HG03066 (cell line): ENCODE measurements around the gene ZDHHC7.
A peak's percentile ranks its signal among the peaks of the same experiment; 100 is the strongest.

Experiments
- ATAC-seq: cut with Tn5 transposase; IDR thresholded peaks from one replicate; pipeline ENCODE4 v1.9.1; 2021; ENCODE audit warnings: low read depth; ENCODE audit not compliant: unreplicated experiment

The ZDHHC7 gene

DNA sequence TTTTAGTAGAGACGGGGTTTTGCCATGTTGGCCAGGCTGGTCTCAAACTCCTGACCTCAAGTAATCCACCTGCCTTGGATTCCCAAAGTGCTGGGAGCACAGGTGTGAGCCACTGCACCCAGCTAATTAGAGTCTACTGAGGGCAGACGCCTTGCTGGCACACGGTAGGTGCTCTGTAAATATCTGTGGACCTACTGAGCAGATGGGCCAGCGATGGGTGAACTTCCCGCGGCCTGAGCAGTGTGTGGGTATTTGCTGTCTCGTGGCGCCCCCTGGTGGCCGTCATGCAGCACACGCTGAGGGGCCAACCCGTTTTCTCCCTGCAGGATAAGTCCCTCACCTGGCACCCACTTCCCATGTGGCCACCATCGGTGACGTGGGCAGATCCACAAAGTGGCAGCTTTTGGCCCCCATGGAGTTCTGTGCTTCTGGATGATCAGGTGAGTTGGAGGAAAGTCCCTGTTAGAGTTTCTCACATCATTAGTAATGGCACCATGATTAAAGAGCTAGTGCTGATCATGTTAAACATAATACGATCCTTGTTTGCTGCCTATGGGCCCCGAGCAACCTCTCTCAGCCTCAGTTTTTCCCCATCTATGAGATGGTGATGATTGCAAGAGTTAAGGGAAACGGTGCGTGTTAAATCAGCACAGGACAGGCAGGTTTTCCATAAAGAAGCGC lies 40.7 kb downstream of the ZDHHC7 start:
- ATAC-seq: peak; percentile 71

DNA sequence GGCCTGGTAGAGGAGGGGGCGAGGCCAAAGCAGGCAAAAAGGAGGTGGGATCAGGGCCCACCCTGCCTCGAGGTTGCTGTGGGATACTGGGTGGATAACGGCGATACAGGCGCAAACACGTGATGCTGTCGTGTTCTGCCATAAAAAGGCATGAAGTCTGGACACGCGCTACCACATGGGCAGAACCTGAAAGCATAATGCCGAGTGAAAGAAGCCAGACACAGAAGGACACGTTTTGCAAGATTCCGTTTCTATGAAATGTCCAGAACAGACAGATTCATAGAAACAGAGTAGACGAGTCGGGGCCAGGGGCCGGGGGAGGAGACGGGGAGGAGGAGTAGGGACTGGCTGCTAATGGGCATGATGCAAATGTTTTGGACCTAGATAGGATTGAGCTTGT lies 43.5 kb downstream of the ZDHHC7 start:
- no peak for ATAC-seq

DNA sequence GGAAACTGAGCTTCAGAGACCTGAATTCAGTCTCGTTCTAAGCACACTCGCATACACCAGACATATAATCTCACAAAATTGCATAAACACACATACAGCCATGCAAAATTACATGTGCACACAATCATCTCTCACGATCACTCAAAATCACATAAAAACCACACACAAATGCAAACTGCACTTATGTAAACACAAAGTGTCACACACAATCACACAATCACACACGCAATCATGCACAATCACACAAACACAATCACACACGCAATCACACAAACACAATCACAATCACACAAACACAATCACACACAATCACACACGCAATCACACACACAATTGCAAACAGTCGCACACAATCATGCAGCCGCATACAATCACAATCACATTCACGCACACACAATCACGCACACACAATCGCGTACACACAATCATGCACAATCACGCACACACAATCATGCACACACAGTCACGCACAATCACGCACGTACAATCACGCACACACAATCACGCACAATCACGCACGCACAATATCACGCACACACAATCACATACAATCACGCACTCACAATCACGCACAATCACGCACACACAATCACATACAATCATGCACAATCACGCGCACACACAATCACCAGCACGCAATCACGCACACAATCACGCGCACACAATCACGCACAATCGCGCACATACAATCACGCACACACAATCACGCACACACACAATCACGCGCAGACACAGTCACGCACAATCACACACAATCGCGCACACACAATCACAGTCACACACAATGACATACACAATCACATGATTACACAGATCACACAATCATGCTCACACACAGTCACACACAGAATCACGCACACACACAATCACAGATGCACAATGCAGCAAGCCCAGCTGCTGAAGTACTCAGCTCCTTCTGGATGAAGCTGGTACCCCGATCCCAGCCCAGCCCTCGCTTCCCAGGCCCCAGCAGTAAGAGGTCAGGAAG lies 45.6 kb downstream of the ZDHHC7 start:
- no peak for ATAC-seq

DNA sequence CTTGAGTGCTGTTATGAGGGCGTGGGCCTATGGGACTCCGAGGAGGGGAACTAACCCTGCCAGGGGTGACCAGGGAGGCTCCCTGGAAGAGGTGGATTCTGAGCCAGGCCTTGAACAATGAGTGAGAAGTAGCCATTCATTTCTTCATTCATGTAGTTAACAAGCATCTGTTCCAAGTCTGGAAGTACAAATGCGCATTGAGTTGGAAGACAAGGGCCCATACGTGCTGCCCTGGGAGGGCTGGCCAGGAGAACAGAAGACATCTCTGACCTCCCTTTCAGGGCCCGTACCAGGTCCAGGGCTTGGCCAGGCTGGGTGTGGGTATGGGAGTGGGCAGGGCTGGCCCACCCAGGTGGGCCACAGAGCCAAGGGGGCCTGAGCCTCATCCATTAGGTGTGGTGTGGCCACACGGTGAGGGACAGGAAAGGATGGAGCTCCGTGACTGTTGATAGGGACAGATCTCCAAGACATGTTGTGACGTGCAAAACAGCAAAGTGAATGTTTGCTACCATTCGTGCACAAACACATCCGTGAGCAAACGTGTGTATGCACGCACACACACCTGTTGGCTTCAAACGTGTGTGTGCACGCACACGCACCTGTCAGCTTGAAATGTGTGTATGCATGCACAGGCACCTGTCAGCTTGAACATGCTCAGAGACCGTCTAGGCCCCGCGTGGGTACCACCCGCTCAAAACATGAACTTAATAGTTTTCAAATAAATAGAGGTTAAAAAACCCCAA lies 46.8 kb downstream of the ZDHHC7 start:
- no peak for ATAC-seq

DNA sequence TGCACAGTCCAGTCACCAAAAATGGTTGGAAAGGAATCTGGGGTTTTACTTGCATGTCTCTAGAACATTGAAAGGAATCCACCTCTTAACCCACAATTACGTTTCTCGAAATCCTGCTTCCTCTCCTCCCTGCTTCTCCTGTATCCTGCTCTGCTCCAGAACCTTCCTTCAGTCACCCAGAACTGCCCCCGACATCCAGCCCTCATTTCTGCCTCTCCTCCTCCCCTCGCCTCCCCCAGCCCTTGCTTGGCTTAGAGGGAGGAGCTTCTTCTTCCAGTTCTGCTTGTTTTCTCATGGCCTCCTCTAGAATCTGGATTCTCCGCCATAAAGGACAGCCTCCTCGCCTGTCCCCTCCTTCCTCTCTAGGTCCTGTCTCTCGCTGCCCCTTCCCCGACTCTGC lies 48.3 kb downstream of the ZDHHC7 start:
- no peak for ATAC-seq

DNA sequence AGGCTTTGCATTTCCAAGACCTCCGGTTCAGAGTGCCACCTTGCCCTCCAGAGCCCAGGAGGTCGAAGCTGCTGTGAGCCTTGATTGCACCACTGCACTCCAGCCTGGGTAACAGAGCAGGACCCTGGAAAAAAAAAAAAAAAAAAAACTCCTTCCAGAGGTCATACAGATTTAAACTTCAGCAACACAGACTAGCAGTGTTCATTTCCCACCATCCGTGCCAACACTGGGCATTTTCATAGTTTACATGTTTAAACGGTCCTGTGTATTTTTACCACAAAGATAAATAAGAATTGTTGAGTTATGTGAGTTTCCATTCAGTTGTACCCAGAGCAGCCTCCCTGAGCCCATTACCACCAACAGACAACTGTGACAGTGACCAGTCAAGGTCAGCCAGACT lies 50.4 kb downstream of the ZDHHC7 start:
- ATAC-seq: no peak

DNA sequence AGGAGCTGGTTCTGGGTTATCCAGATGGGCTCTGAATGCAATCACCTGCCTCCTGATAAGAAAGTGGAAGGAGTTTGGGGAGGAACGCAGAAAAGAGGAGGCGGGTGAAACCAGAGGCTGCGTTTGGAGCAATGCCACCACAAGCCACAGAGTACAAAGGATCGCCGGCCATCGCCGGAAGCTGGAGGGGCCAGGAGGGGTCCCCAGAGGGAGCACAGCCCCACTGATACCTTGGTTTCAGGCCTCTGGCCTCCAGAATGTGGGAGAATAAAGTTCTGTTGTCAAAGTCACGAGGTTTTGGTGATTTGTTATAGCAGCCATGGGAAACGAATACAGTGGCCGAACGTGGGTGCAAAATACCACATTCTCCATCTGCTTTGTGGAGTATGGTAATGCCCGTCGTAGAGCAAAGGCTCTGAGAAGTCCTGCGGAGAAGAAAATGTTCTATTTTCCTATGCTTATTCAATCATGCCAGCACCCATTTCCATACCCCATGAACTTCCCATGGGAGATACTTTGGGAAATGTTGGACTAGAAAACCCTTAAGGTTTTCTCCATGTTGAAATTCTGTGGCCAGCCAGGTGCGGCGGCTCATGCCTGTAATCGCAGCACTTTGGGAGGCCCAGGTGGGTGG lies 51.4 kb downstream of the ZDHHC7 start:
- ATAC-seq: no peak

DNA sequence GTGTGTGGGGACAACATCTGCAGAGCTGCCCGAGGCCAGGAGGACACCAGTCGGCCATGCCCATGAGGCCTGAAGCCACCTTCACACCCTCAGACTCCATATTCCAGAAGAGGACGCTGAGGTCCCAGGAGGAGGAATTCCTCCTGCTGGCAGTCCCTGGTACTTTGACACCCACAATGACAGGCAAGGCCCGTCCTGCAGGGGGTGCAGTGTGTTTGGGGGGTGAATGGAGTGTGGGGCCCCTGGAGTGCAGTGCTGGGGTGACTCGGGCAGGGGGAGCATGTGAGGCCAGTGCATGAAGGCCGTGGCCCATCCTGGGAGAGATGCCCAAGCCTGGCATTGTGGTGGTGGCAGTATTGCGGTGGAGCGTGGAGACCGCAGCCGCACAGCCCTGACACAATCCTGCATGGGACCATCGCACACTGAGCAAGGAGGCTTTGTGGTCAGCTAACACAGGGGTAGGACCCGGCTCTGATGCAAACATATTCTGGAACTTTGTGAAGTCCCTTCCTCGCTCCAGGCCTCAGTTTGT lies 52.2 kb downstream of the ZDHHC7 start:
- no peak for ATAC-seq

DNA sequence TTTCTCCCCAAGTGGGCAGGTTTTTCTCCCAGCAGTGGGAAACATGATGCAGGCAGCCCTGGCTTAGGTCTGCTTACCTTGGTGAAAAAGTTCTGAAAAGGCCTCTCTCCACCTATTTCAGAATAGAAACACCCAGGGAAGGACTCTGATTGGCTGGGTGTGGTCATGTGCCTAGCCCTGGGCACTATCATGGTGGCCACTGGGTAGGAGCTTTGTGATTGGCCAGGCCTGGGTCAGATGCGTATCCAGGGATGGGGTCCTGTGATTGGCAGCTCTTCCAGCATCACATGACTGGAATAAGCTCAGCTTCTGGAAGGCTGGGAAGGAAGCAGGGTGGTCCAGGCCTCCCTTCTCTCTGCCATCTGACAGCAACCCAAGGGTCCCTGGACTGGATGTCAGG lies 53.5 kb downstream of the ZDHHC7 start:
- no peak for ATAC-seq

DNA sequence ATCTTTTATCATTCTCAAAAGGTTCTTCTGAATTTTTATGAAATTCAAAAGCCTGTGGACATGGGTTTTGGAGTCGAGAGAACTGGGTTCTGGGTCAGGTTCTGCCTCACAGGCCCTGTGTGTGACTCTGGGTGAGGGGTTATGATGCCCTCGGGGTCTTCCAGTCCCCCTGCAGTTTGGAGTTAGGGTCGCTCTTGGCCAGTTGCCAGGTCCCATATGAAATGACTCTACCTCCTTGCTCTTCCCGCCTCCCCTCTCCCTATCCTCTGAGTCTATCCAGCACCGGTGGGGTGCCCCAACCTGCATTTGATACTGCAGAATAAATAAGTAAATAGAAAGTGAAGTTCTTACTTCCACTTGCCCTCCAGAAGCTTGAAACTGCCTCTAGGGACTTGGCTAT lies 54.1 kb downstream of the ZDHHC7 start:
- no peak for ATAC-seq

DNA sequence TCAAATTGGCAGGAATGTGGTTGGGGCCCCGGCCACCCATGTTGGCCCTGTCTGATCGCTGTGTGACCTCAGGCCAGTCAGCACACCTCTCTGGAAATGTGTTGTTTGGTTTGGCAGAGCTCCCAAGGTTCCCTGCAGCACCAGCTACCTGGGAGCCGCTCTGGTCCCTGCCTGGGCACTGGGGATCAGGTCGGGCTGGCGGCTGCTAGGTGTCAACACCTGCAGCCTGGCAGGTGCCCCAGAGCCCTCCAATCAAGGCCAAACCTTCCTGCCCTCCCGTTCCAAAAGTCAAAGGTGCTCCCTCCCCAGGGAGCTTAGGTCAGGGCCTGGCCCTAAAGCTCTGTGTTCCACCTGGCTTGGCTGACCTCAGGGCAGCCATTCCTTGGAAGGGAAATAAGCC lies 55.9 kb downstream of the ZDHHC7 start:
- no peak for ATAC-seq

DNA sequence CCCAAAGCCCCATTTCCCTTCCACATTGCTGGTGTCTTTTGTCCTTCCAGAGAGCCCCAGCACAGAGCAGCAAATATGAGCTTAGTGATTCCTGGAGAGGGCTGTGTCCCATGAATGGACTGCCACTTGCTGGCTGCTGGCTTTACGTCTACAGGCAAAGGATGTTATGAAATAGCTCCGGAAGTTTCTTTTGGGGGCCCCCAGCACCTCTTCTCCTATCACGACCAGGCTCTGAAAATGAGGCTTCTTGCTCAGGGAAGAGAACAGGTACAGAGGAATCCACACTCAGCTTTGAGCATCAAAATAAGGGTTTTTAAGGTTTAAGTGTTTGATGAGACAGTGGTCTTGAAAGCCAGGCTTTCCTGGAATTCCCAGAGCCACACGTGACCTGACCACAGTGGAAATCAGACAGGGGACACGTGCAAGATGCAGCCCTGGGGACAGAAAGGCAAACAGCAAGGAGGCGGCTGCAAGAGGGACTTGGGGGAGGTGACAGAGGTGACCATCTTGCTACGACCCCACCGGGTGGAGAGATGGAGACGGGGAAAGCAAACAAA lies 58.1 kb downstream of the ZDHHC7 start:
- ATAC-seq: no peak

DNA sequence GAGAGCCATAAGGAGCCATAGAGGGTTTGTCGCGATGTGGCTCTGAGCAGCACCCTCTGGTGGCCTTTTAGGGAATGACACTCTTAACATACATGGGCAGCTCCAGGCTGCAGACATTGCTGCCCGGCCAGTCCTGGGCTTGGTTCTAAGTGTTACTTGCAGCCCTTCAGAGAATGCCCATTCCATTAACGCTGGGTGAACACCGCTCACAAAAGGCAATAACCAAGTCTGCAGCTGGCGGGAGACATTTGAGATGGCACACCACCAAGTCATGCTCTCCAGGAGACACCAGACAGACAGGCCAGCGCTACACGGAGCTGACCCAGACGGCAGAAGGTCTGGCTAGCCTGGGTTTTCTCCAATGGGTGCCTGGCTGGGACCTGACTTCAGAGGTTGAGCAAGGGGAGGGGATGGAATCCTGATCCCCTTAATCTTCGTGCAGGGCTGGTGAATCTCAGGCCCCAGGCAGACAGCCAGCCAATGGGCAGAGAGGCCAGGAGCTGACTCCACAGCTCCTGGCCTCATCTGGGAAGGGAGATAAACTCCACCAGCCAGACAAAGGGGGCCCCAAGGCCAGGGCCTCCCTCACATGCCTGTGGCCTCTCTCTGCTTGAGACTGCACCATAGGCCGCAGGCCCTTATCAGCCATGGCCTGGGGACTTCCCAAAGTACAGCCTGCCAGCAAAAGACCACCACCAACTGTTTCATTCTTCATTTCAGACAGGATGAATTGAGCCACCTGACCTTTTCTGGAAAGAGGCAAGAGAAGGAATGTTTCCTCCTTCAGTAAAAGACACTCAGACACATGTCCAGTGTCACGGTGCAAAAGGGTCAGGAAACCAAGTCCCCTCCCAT lies 58.8 kb downstream of the ZDHHC7 start:
- no peak for ATAC-seq

DNA sequence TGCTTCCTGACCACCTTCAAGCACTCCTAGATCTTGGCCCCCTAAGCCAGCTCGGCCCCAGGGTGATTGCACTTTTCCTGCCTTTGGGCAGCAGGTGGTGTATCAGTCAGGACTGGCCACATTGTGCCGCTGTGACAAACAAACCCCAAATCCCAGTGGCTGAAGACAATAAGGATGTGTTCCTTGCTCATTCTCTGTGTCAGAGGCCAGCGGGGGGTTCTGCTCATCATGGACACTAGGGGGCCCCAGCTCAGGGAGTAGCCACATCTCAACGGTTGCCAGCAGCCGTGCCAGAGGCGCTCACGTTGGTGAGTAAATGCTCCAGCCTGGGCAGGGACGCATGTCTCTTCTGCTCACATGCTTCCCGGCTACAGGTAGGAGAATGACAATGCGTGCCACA lies 60.4 kb downstream of the ZDHHC7 start:
- no peak for ATAC-seq

DNA sequence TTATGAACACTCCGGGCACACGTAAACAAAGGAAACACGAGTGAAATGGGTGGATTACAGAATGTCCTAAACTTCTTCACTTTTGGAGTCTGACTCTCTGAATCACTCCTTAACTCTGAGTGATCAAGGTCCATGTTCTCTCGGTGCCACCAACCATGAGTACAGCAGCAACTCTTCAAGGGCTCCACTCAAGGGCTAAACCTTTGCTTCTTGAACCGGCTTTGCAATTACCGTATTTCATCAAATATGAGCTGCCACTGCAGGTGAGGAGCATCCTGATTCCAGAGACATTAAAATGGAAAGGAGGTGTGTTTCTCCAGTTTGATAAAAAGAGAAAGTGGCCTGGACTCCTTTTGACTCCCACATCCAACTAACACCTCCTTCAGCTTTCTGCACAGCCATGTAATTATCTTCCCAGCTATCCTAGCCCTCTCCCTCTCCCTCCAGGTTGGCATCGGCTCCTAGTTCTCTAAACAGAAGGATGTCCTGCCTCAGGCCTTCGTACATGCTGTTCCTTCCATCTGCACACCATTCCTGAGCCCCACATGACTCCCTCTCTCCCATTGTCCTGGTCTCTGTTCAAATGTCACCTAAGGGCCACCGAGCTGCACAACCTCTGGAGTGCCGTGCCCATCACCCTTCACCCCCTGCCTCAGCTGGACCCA lies 61.4 kb downstream of the ZDHHC7 start:
- ATAC-seq: no peak

DNA sequence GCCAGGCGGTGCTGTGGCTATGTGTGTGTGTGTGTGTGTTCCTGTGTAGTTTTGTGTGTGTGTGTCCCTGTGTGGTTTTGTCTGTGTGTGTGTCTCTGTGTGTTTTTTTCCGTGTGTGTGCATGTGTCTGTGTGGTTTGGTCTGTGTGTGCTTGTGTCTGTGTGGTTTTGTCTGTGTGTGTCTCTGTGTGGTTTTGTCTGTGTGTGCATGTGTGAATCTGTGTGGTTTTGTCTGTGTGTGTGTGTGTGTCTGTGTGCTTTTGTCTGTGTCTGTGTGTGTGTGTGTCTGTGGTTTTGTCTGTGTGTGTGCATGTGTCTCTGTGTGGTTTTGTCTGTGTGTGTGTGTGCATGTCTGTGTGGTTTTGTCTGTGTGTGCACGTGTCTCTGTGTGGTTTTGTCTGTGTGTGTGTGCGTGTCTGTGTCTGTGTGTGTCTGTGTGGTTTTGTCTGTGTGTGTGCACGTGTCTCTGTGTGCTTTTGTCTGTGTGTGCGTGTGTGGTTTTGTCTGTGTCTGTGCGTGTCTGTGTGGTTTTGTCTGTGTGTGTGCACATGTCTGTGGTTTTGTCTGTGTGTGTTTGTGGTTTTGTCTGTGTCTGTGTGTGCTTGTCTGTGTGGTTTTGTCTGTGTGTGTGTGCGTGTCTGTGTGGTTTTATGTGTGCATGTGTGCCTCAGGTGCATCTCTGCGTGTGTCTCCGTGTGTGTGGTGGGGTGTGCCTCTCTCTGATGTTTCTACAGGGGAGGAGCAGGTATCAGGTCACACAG lies 62.3 kb downstream of the ZDHHC7 start:
- ATAC-seq: no peak

DNA sequence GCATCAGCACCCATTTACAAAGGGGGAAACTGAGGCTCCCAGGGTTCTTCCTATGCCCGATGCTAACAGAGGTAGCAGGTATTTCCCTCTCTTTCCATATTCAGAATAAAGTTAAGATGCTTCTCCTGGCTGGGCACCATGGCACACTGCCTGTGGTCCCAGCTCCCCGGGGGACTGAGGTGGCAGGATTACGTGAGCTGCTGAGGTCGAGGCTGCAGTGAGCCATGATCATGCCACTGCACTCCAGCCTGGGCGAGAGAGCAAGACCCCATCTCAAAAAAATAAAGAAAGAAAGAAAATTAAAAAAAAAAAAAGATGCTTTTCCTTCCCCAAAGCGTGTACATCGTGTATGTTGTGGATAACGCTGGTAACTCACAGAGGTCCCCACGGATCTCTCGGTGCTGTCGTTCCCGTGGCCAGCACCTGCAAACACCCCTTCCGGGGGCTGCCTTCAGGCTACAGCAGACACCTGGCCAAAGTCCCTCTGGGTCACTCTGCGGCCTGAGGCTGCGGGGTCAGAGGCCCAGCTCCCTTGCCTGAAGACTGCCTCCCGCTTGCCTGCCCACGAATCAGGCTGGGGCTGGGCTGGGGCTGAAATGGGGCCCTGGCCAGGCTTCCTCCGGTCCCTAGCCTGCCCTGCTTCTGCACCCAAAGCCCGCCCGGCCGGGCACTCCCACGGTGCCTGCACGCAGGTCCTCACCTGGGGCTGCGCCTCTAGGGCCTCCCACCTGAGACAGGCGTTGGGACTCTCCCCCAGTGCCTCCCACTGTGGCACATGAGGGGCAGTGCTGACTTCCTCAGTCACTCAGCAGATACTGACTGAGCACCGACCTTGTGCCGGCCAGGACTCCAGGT lies 63.1 kb downstream of the ZDHHC7 start:
- no peak for ATAC-seq
